HG03575 (cell line): Measurements from ENCODE around the gene CLEC3B.

Experiments
- ATAC-seq: cut with Tn5 transposase; IDR thresholded peaks from one replicate; pipeline ENCODE4 v1.9.1; 2021; ENCODE audit not compliant: unreplicated experiment, insufficient number of reproducible peaks, low FRiP score; ENCODE audit errors: extremely low read depth

The CLEC3B gene

GRCh38 chr3:45002139-45002660 lies 23.9 kb upstream of the CLEC3B start:
- ATAC-seq: no peak

- ATAC-seq: no peak
Measured at GRCh38 chr3:45002720-45003119, 23.4 kb upstream of the CLEC3B start.

GRCh38 chr3:45003406-45003805 lies 22.7 kb upstream of the CLEC3B start:
- ATAC-seq: no peak

- ATAC-seq: no peak
Measured at GRCh38 chr3:45003859-45004258, 22.2 kb upstream of the CLEC3B start.

- ATAC-seq: no peak
Measured at GRCh38 chr3:45007091-45007490, 19.0 kb upstream of the CLEC3B start.

GRCh38 chr3:45008117-45008516 lies 18.0 kb upstream of the CLEC3B start:
- ATAC-seq: no peak

- no peak for ATAC-seq
Measured at GRCh38 chr3:45009868-45010267, 16.2 kb upstream of the CLEC3B start.

- no peak for ATAC-seq
Measured at GRCh38 chr3:45010811-45011333, 15.2 kb upstream of the CLEC3B start.

GRCh38 chr3:45011756-45012508 lies 14.2 kb upstream of the CLEC3B start:
- no peak for ATAC-seq

GRCh38 chr3:45012577-45012976 lies 13.5 kb upstream of the CLEC3B start:
- no peak for ATAC-seq

GRCh38 chr3:45016916-45017315 lies 9.2 kb upstream of the CLEC3B start:
- ATAC-seq: no peak

- no peak for ATAC-seq
Measured at GRCh38 chr3:45017821-45018220, 8.3 kb upstream of the CLEC3B start.

GRCh38 chr3:45020534-45020933 lies 5.6 kb upstream of the CLEC3B start:
- no peak for ATAC-seq

GRCh38 chr3:45021524-45022297 lies 4.4 kb upstream of the CLEC3B start:
- ATAC-seq: no peak

- no peak for ATAC-seq
Measured at GRCh38 chr3:45023675-45024074, 2.4 kb upstream of the CLEC3B start.

GRCh38 chr3:45024542-45025255 lies 1.4 kb upstream of the CLEC3B start:
- ATAC-seq: no peak

- ATAC-seq: no peak
Measured at GRCh38 chr3:45026957-45027356, 854 bp downstream of the CLEC3B start.

GRCh38 chr3:45027441-45027840 lies 1.3 kb downstream of the CLEC3B start:
- ATAC-seq: no peak

GRCh38 chr3:45029216-45029615 lies 3.1 kb downstream of the CLEC3B start:
- no peak for ATAC-seq
